ENCODE data around the gene VPS9D1.
A peak's percentile ranks its signal among the peaks of the same experiment; 100 is the strongest.
"Not testable (repeated sequence)": the region's sequence is repeated elsewhere in the genome, so short reads cannot be mapped to it uniquely, and the experiment has no call there.

VPS9D1 gene

GRCh38 chr16:89691986-89692569 lies 28.6 kb downstream of the VPS9D1 start:
- no peak for DNase-seq

- no peak for DNase-seq
Measured at GRCh38 chr16:89691231-89691985, 29.3 kb downstream of the VPS9D1 start.

- no peak for DNase-seq
Measured at GRCh38 chr16:89690392-89690901, 30.3 kb downstream of the VPS9D1 start.

- not testable (repeated sequence) for DNase-seq
Measured at GRCh38 chr16:89689621-89690020, 31.1 kb downstream of the VPS9D1 start.

- DNase-seq, result no peak
Measured at GRCh38 chr16:89689142-89689541, 31.6 kb downstream of the VPS9D1 start.

- no peak for DNase-seq
Measured at GRCh38 chr16:89688395-89688794, 32.3 kb downstream of the VPS9D1 start.

- no peak for DNase-seq
Measured at GRCh38 chr16:89687092-89687940, 33.4 kb downstream of the VPS9D1 start.

- DNase-seq, result peak; percentile 96
Measured at GRCh38 chr16:89686520-89687091, 34.1 kb downstream of the VPS9D1 start, which contains the start of gene CDK10. TSS of gene CDK10 (plus strand) at chr16:89686689. CDS start at chr16:89686711, 22 bp downstream.

- no peak for DNase-seq
Measured at GRCh38 chr16:89685916-89686315, 34.8 kb downstream of the VPS9D1 start.

GRCh38 chr16:89678258-89678657 lies 42.4 kb downstream of the VPS9D1 start:
- DNase-seq, result no peak

- no peak for DNase-seq
Measured at GRCh38 chr16:89672177-89672941, 48.3 kb downstream of the VPS9D1 start.

GRCh38 chr16:89671565-89671964 lies 49.1 kb downstream of the VPS9D1 start:
- DNase-seq, result not testable (repeated sequence)

GRCh38 chr16:89670496-89671431 lies 49.9 kb downstream of the VPS9D1 start:
- no peak for DNase-seq

GRCh38 chr16:89669755-89670154 lies 50.9 kb downstream of the VPS9D1 start:
- DNase-seq, result no peak

- DNase-seq, result no peak
Measured at GRCh38 chr16:89668790-89669158, 51.9 kb downstream of the VPS9D1 start.

- DNase-seq, result no peak
Measured at GRCh38 chr16:89667633-89668032, 53.1 kb downstream of the VPS9D1 start.

- DNase-seq, result not testable (repeated sequence)
Measured at GRCh38 chr16:89667000-89667399, 53.7 kb downstream of the VPS9D1 start.

GRCh38 chr16:89664238-89664637 lies 56.5 kb downstream of the VPS9D1 start:
- not testable (repeated sequence) for DNase-seq

GRCh38 chr16:89661215-89661614 lies 59.5 kb downstream of the VPS9D1 start:
- DNase-seq, result no peak

- DNase-seq, result no peak
Measured at GRCh38 chr16:89660146-89660545, 60.6 kb downstream of the VPS9D1 start.

All from suppressor macrophage treated with lipopolysaccharide for 4 hours (primary cell).